NT2/D1 (cell line): ENCODE data around the gene HOXB4.

Experiments
- DNase-seq: peaks from one replicate; pipeline ENCODE4 v3.0.0-alpha.2; 2011; ENCODE audit warnings: low read depth, low spot score
- H3K27me3 ChIP-seq: 2 replicates; pipeline ENCODE4 v1.6.0; 2011; ENCODE audit warnings: mild to moderate bottlenecking; ENCODE audit not compliant: insufficient read length, insufficient read depth
- H3K36me3 ChIP-seq: 2 replicates; pipeline ENCODE4 v1.6.1; 2011; ENCODE audit warnings: mild to moderate bottlenecking, low read length, mixed read lengths; ENCODE audit not compliant: insufficient read depth, insufficient read length
- H3K4me1 ChIP-seq: 2 replicates; pipeline ENCODE4 v1.5.1; 2011; ENCODE audit not compliant: insufficient read depth, insufficient read length
- H3K4me3 ChIP-seq: 2 replicates; pipeline ENCODE4 v1.5.1; 2011; ENCODE audit warnings: low read depth; ENCODE audit not compliant: insufficient read length
- H3K9ac ChIP-seq: 2 replicates; pipeline ENCODE4 v1.6.0; 2011; ENCODE audit warnings: low read depth; ENCODE audit not compliant: insufficient read length
- H3K9me3 ChIP-seq: 2 replicates; pipeline ENCODE4 v1.5.1; 2011; ENCODE audit warnings: mild to moderate bottlenecking, low read length; ENCODE audit not compliant: insufficient read depth
- SUZ12 ChIP-seq: IDR thresholded peaks from 2 replicates; pipeline ENCODE4 v1.6.1; 2011; ENCODE audit not compliant: insufficient read length, insufficient read depth; ENCODE audit errors: extremely low read depth
- YY1 ChIP-seq: IDR thresholded peaks from 2 replicates; pipeline ENCODE4 v1.6.1; 2011; ENCODE audit not compliant: insufficient read length, insufficient read depth
- ZNF274 ChIP-seq: IDR thresholded peaks from 2 replicates; pipeline ENCODE4 v1.6.1; 2011; ENCODE audit warnings: mild to moderate bottlenecking, low read depth, low read length

Gene HOXB4

DNA sequence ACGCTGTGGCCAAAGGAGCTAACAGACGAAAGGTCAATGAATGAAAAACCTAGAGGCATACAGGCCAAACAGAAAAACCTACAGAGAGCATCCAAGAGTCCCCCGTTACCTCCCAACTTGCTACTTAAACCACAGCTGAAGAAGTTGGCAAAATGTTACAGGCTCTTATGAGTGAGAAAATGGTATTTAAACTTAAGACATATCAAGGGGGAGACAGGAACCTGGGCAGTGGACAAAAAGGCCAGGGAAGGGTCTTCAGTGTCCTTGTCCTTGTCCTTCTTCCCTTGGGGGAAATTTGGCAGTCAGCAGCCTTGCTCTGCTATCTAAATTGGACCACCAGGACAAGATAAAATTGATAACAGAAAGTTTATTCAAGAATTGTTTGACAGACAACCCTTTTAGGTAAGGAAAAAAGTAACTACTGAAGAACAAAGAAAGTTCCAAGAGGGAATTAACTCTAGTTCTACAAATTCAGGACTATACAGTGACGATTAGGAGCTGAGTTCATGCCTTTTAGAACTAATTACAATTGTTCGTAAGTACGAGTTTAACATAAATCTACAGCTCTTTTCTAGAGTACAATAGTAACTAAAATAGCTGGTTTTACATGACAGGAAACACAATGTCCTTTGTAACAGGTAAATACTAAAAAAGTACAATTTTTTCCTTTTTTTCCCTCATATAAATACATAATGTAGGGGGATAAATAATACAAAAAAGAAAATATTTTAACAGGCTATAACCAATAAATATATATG is 29.4 kb downstream of the HOXB4 start:
- H3K36me3 ChIP-seq = no peaks in the 10 kb centered on the region
- H3K4me1 ChIP-seq = peaks cover 14% of the 10 kb centered on the region
- no peaks in the 10 kb centered on the region for H3K9me3 ChIP-seq
- H3K4me3 ChIP-seq = no peak overlapping the region
- no peak overlapping the region for H3K9ac ChIP-seq
- no peak for DNase-seq
- no peak for TF ChIP-seq ZNF274
- no peak for TF ChIP-seq SUZ12
- TF ChIP-seq YY1 = no peak
- H3K27me3 ChIP-seq = peaks cover 100% of the 10 kb centered on the region

DNA sequence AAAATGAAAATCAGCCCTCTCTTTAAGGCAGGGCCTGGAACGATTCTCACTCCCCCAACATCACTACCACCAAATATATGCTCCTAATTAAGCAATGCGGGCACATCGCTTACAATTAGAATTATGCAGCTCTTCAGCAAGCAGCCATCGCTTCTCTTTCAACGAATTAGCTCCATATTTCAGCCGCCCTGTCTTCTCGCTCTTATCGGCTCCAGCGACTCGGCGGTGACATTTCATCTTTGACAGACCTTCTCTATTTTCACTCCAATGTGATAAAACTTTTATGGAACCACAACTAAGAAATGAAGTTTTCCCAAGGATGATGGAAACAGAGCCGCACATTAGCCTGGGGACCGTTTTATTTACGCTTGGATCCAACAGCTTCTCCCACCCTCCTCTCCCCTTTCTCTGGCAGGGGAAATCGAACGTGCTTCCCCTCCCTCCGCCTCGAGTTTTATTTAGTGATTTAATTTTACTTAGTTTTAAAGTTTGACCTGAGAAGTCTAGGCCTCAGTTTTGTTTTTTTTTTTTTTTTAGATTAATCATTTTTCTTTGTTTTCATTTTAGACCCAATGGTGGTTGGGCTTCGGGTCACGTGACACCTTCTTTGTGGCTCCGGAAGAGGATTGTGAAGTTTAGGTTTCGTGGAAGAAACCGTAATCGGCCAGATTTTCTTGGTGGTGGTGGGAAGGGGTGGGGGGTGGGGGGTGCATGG is 30.2 kb downstream of the HOXB4 start:
- DNase-seq = no peak
- Histone ChIP-seq H3K9ac (no peak overlapping the region), H3K9me3 (no peaks in the 10 kb centered on the region), H3K4me3 (no peak overlapping the region), H3K36me3 (no peaks in the 10 kb centered on the region), H3K27me3 (peaks cover 100% of the 10 kb centered on the region), H3K4me1 (peaks cover 14% of the 10 kb centered on the region)
- TF ChIP-seq SUZ12 (no peak), ZNF274 (no peak)

- no peaks in the 10 kb centered on the region for H3K36me3 ChIP-seq
- H3K9ac ChIP-seq = no peak overlapping the region
- no peak for DNase-seq
- peaks cover 100% of the 10 kb centered on the region for H3K27me3 ChIP-seq
- H3K9me3 ChIP-seq = no peaks in the 10 kb centered on the region
- H3K4me1 ChIP-seq = peaks cover 15% of the 10 kb centered on the region
- no peak for TF ChIP-seq ZNF274
- TF ChIP-seq YY1 = no peak
- TF ChIP-seq SUZ12 = no peak
- no peak overlapping the region for H3K4me3 ChIP-seq
These were observed 31.0 kb downstream of the HOXB4 start for GRCh38 chr17:48546924-48547807.

- H3K4me1 ChIP-seq = peaks cover 13% of the 10 kb centered on the region
- no peak overlapping the region for H3K9ac ChIP-seq
- no peak for DNase-seq
- peaks cover 100% of the 10 kb centered on the region for H3K27me3 ChIP-seq
- H3K36me3 ChIP-seq = no peaks in the 10 kb centered on the region
- no peak overlapping the region for H3K4me3 ChIP-seq
- no peaks in the 10 kb centered on the region for H3K9me3 ChIP-seq
- TF ChIP-seq ZNF274 (no peak), YY1 (no peak), SUZ12 (no peak)
These were observed 31.8 kb downstream of the HOXB4 start for GRCh38 chr17:48546137-48546923.

DNA sequence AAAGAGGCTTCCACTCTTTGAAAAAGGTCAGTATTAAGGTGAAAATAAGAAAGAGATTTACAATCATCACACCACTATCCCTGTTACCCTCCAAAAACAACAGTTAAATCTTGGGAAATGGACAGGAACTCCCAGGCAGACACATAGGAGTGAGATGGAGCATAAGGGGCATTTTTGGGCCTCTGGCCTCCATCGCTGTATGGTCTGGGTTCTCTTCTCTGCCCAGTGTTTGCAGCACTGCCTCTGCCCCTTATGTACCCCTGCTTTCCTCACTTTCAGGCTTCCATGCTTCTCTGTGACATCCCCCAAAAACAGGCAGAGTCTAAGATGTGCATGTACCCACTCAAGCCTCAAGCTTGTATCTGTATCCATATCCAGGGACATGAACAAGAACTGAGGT is 32.6 kb downstream of the HOXB4 start:
- no peak for DNase-seq
- Histone ChIP-seq H3K4me1 (peaks cover 10% of the 10 kb centered on the region), H3K9me3 (no peaks in the 10 kb centered on the region), H3K27me3 (peaks cover 100% of the 10 kb centered on the region), H3K9ac (no peak overlapping the region), H3K4me3 (no peak overlapping the region), H3K36me3 (no peaks in the 10 kb centered on the region)
- no peak for TF ChIP-seq ZNF274
- TF ChIP-seq YY1 = no peak
- TF ChIP-seq SUZ12 = no peak

DNA sequence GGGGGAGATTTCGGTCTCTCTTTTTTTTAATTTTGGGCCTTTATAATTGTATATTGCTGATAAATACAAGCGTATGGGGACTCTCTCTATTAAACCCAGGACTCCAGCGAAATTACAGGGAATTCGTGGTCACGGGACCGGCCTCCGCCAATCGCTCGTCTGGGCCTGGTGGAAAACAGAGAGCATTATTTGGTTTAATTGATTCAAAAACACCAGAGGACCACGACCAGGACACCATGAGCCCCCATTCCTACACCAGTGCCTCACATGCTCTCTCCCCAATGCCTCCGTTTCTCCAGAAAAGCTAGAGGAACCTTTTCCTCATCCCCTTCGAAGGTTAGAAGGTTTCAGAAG is 33.2 kb downstream of the HOXB4 start, which contains the start of gene HOXB2:
HOXB2 (minus strand) TSS at position 88 of the 354 bp plus-strand sequence. CDS start 198 bp downstream, outside the sequence.
- Histone ChIP-seq H3K9ac (peak within 1 kb of the TSS; percentile 57), H3K9me3 (no peaks in the 10 kb centered on the region), H3K36me3 (no peaks in the 10 kb centered on the region), H3K27me3 (peaks cover 99% of the 10 kb centered on the region), H3K4me3 (peak within 1 kb of the TSS; percentile 35), H3K4me1 (peaks cover 8% of the 10 kb centered on the region)
- no peak for TF ChIP-seq YY1
- TF ChIP-seq SUZ12 = no peak
- no peak for TF ChIP-seq ZNF274
- DNase-seq = no peak
